Gastrocnemius medialis (tissue), 4 donors: ENCODE data around the gene SAMD7. TPM values are rescaled to one million over a fixed set of nuclear protein-coding genes. Genes with fewer than 3 reads are reported as not detected.

Source experiments
- ATAC-seq, 2 donors: fragments of 150-250 bp; one replicate each; pipeline ENCODE4 v1.9.1; 2016
- DNase-seq, 2 donors: peaks; one replicate each; pipeline ENCODE4 v3.0.0-alpha.2; 2019
- H3K27ac ChIP-seq, 4 donors: fragments of 200-600 bp; sonication (generic); 1 replicate in 1 of 4; 2 replicates in 3 of 4; pipeline ENCODE4 v1.5.1; 2016 to 2018; ENCODE audit warnings: mild to moderate bottlenecking in 2 of 4, moderate library complexity in 1 of 4
- H3K27me3 ChIP-seq, 3 donors: fragments of 200-600 bp; sonication (generic) in 2 of 3; 1 replicate in 1 of 3; 2 replicates in 2 of 3; pipeline versions ENCODE4 v1.5.1 to v1.6.0; 2016 to 2019; ENCODE audit warnings: mild to moderate bottlenecking in 1 of 3, moderate library complexity in 1 of 3
- H3K36me3 ChIP-seq, 2 donors: fragments of 200-600 bp; sonication (generic) in 1 of 2; one replicate each; pipeline ENCODE4 v1.5.1; 2017 to 2018
- H3K4me1 ChIP-seq, 2 donors: fragments of 200-600 bp; sonication (generic) in 1 of 2; one replicate each; pipeline ENCODE4 v1.5.1; 2016 to 2017; ENCODE audit warnings: mild to moderate bottlenecking in 2 of 2
- H3K4me3 ChIP-seq, 4 donors: fragments of 200-600 bp; sonication (generic) in 3 of 4; 1 replicate in 1 of 4; 2 replicates in 3 of 4; pipeline ENCODE4 v1.5.1; 2016 to 2019; ENCODE audit warnings: mild to moderate bottlenecking in 2 of 4
- H3K9me3 ChIP-seq, 3 donors: fragments of 200-600 bp; sonication (generic) in 2 of 3; 1 replicate in 1 of 3; 2 replicates in 2 of 3; pipeline ENCODE4 v1.5.1; 2016 to 2019
- POLR2A ChIP-seq, 2 donors: fragments of 450-650 bp; IDR thresholded peaks; one replicate each; pipeline ENCODE4 v1.6.1; 2017; ENCODE audit warnings: antibody characterized with exemption in 2 of 2, mild to moderate bottlenecking in 2 of 2, moderate library complexity in 2 of 2
- in situ Hi-C, 4 donors: fragments of 200-750 bp; cut with MboI; loops; one replicate each; pipeline versions ENCODE4 v1.15.0 to v1.8.0; 2017; ENCODE audit warnings: low sequenced_read_pairs in 4 of 4
- intact Hi-C: fragments of 100-400 bp; cut with DNase I; formaldehyde crosslinking; loops from one replicate; pipeline ENCODE4 v1.15.1; 2023; ENCODE audit warnings: low total_unique reads
- total RNA-seq, 4 donors: library from RNA; depleted of rRNA; stranded (reverse); fragments of >200 nt; gene quantifications; one replicate each; pipeline versions ENCODE4 v1.1.0 to v1.2.3, GENCODE V29; 2016
- TF ChIP-seq, protein P1 (sequence below), 5 experiments: fragments of 450-650 bp in 3 of 5; fragments of 200-600 bp in 2 of 5; sonication (generic) in 2 of 5; IDR thresholded peaks in 4 of 5; conservative IDR thresholded peaks in 1 of 5; 1 replicate in 4 of 5; 2 replicates in 1 of 5; pipeline ENCODE4 v1.5.1; 2016 to 2019; ENCODE audit warnings: antibody characterized with exemption in 5 of 5, mild to moderate bottlenecking in 3 of 5, moderate library complexity in 3 of 5

Gene SAMD7
- total RNA-seq, 4 donors from 2014 or later, result not detected

DNA sequence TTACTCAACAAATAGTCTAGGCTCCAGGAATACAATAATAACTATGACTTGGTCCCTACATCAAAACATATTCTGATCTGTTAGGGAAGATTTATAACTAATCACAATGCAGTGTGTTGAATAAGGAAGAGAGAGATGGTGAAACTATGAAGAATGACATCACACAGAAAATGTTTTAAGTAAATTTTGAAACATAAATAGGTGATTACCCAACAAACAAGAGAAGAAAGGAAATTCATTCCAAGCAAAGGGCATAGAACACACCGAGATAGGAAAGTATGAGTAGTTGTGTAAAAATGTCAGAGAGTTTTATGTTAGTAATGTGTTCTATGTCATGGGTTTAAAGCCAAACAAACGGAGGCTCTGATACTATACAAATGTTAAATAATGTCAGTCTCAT, 68.7 kb downstream of the SAMD7 start:
- TF ChIP-seq, protein P1, sequence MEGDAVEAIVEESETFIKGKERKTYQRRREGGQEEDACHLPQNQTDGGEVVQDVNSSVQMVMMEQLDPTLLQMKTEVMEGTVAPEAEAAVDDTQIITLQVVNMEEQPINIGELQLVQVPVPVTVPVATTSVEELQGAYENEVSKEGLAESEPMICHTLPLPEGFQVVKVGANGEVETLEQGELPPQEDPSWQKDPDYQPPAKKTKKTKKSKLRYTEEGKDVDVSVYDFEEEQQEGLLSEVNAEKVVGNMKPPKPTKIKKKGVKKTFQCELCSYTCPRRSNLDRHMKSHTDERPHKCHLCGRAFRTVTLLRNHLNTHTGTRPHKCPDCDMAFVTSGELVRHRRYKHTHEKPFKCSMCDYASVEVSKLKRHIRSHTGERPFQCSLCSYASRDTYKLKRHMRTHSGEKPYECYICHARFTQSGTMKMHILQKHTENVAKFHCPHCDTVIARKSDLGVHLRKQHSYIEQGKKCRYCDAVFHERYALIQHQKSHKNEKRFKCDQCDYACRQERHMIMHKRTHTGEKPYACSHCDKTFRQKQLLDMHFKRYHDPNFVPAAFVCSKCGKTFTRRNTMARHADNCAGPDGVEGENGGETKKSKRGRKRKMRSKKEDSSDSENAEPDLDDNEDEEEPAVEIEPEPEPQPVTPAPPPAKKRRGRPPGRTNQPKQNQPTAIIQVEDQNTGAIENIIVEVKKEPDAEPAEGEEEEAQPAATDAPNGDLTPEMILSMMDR (IDR thresholded peaks at IDR 0.05 in 4 of 5, conservative IDR thresholded peaks at IDR 0.05 in 1 of 5), result no peak
- TF ChIP-seq POLR2A (IDR thresholded peaks at IDR 0.05), result no peak
- no peaks in the 10 kb centered on the region for H3K27me3 ChIP-seq
- peaks cover 5 to 88% of the 10 kb centered on the region in 2 donors for H3K36me3 ChIP-seq
- no peaks in the 10 kb centered on the region for H3K4me1 ChIP-seq
- DNase-seq (no peak), ATAC-seq (no peak)
- no peak overlapping the region for H3K27ac ChIP-seq
- intact Hi-C loops (no loop called here), in situ Hi-C loops (no loop called here)
- H3K4me3 ChIP-seq, result no peak overlapping the region
- no peaks in the 10 kb centered on the region for H3K9me3 ChIP-seq

- Histone ChIP-seq H3K36me3 (peaks cover 5 to 94% of the 10 kb centered on the region in 2 donors), H3K27ac (no peak overlapping the region), H3K4me3 (no peak overlapping the region), H3K9me3 (no peaks in the 10 kb centered on the region), H3K4me1 (no peaks in the 10 kb centered on the region), H3K27me3 (no peaks in the 10 kb centered on the region)
- TF ChIP-seq POLR2A (IDR thresholded peaks at IDR 0.05), result no peak
- TF ChIP-seq, protein P1 (IDR thresholded peaks at IDR 0.05 in 4 of 5, conservative IDR thresholded peaks at IDR 0.05 in 1 of 5), result no peak
- intact Hi-C loops (no loop called here), in situ Hi-C loops (no loop called here)
- no peak for ATAC-seq
- DNase-seq, result no peak
Observed at GRCh38 chr3:169984292-169984691, 72.9 kb downstream of the SAMD7 start.

Other genes starting within 250 kb of the SAMD7 start
- gene MECOM, start 247.9 kb upstream of the SAMD7 start, total RNA-seq, result 1 to 10 TPM; 4.4 to 6.7 (median 4.9) TPM
- 100 to 1,000 TPM in 1 of 4 donors, 10 to 100 TPM in 3; 12.0 to 143 (median 24.0) TPM for gene TERC, start 146.5 kb upstream of the SAMD7 start, total RNA-seq
- 1 to 10 TPM in 1 of 4 donors, under 1 TPM in 3; 0.38 to 5.8 (median 0.92) TPM for gene ACTRT3, start 142.0 kb upstream of the SAMD7 start, total RNA-seq
- gene MYNN, start 138.2 kb upstream of the SAMD7 start, total RNA-seq, result 10 to 100 TPM; 12.0 to 20.2 (median 14.7) TPM
- under 1 TPM in 1 of 4 donors, not detected in 3; 0.13 TPM for gene LRRIQ4, start 98.7 kb upstream of the SAMD7 start, total RNA-seq
- 1 to 10 TPM in 2 of 4 donors, not detected in 2; 1.2 to 1.3 TPM for gene LRRC34, start 98.7 kb upstream of the SAMD7 start, total RNA-seq
- gene LRRC31, start 41.6 kb upstream of the SAMD7 start, total RNA-seq, result under 1 TPM in 2 of 4 donors, not detected in 2; 0.24 to 0.42 TPM
- 10 to 100 TPM; 22.6 to 42.8 (median 30.4) TPM for gene SEC62, start 55.2 kb downstream of the SAMD7 start, total RNA-seq
- gene GPR160, start 126.4 kb downstream of the SAMD7 start, total RNA-seq, result 1 to 10 TPM in 2 of 4 donors, under 1 TPM in 2; 0.62 to 2.1 (median 1.2) TPM